Endothelial cell (in vitro differentiated cells): ENCODE results near the gene CCL15. TPM values are rescaled to one million over a fixed set of nuclear protein-coding genes. Genes with fewer than 3 reads are reported as not detected.

ENCODE experiments used
- DNase-seq: peaks from one replicate; pipeline ENCODE4 v3.0.0; 2021; ENCODE audit warnings: low spot score
- H3K27ac Mint-ChIP-seq: one replicate; pipeline ENCODE4 v1.8.0; 2021; ENCODE audit warnings: mixed read lengths, inconsistent platforms; ENCODE audit not compliant: unreplicated experiment
- H3K27me3 Mint-ChIP-seq: one replicate; pipeline ENCODE4 v1.8.0; 2021; ENCODE audit warnings: mild to moderate bottlenecking, moderate library complexity, mixed read lengths, inconsistent platforms; ENCODE audit not compliant: unreplicated experiment
- H3K36me3 Mint-ChIP-seq: one replicate; pipeline ENCODE4 v1.8.0; 2021; ENCODE audit warnings: mild to moderate bottlenecking, low read depth, mixed read lengths, inconsistent platforms; ENCODE audit not compliant: unreplicated experiment
- H3K4me1 Mint-ChIP-seq: one replicate; pipeline ENCODE4 v1.8.0; 2021; ENCODE audit warnings: mild to moderate bottlenecking, mixed read lengths, inconsistent platforms; ENCODE audit not compliant: unreplicated experiment
- H3K4me3 Mint-ChIP-seq: one replicate; pipeline ENCODE4 v1.8.0; 2021; ENCODE audit warnings: mild to moderate bottlenecking, mixed read lengths, inconsistent platforms; ENCODE audit not compliant: unreplicated experiment
- H3K9me3 Mint-ChIP-seq: one replicate; pipeline ENCODE4 v1.8.0; 2021; ENCODE audit warnings: mixed read lengths, inconsistent platforms; ENCODE audit not compliant: unreplicated experiment
- CTCF ChIP-seq: fragments of 200-600 bp; sonication (generic); IDR thresholded peaks from one replicate; pipeline ENCODE4 v1.5.0; 2021; ENCODE audit warnings: antibody characterized with exemption; ENCODE audit not compliant: unreplicated experiment
- total RNA-seq: library from RNA; stranded (reverse); fragmentation: NEBNext Ultra II Directional; extraction: Animal tissue kit (Norgen Biotek cat#: 25700); gene quantifications from one replicate; pipeline ENCODE4 v1.2.1, GENCODE V29; 2021; ENCODE audit not compliant: unreplicated experiment

Gene CCL15
- total RNA-seq, 1 donor from 2014 or later = not detected

GRCh38 chr17:35949401-35949800 is 52.0 kb downstream of the CCL15 start:
- DNase-seq = no peak
- TF ChIP-seq CTCF = no peak
- Mint-ChIP-seq H3K4me1 (no peaks in the 10 kb centered on the region), H3K36me3 (no peaks in the 10 kb centered on the region), H3K4me3 (no peak overlapping the region), H3K9me3 (no peaks in the 10 kb centered on the region), H3K27ac (no peak overlapping the region), H3K27me3 (peaks cover 2% of the 10 kb centered on the region)

- no peak for TF ChIP-seq CTCF
- Mint-ChIP-seq H3K4me3 (no peak overlapping the region), H3K4me1 (no peaks in the 10 kb centered on the region), H3K27me3 (peaks cover 2% of the 10 kb centered on the region), H3K27ac (no peak overlapping the region), H3K9me3 (no peaks in the 10 kb centered on the region), H3K36me3 (no peaks in the 10 kb centered on the region)
- DNase-seq = no peak
Measured at GRCh38 chr17:35948092-35948491, 53.3 kb downstream of the CCL15 start.

Other genes starting within 250 kb of the CCL15 start
- 0.10 TPM for gene GAS2L2, start 248.3 kb downstream of the CCL15 start, total RNA-seq
- 0.90 TPM for gene C17orf50, start 240.7 kb downstream of the CCL15 start, total RNA-seq
- 10.6 TPM for gene MMP28, start 205.9 kb downstream of the CCL15 start, total RNA-seq
- 188 TPM for gene TAF15, start 192.1 kb downstream of the CCL15 start, total RNA-seq
- not detected for gene HEATR9, start 132.7 kb downstream of the CCL15 start, total RNA-seq
- gene CCL5, start 121.2 kb downstream of the CCL15 start, total RNA-seq = not detected
- 0.67 TPM for gene RDM1, start 70.8 kb downstream of the CCL15 start, total RNA-seq
- gene LYZL6, start 57.8 kb downstream of the CCL15 start, total RNA-seq = not detected
- gene CCL16, start 20.1 kb downstream of the CCL15 start, total RNA-seq = not detected
- not detected for gene CCL14, start 14.8 kb downstream of the CCL15 start, total RNA-seq
- gene CCL23, start 16.4 kb upstream of the CCL15 start, total RNA-seq = not detected
- gene CCL18, start 62.7 kb upstream of the CCL15 start, total RNA-seq = not detected
- not detected for gene CCL3, start 88.6 kb upstream of the CCL15 start, total RNA-seq
- not detected for gene CCL4, start 102.3 kb upstream of the CCL15 start, total RNA-seq
- gene TBC1D3B, start 175.1 kb upstream of the CCL15 start, total RNA-seq = 8.9 TPM
- 4.0 TPM for gene CCL3L1, start 195.2 kb upstream of the CCL15 start, total RNA-seq
- gene CCL4L2, start 209.5 kb upstream of the CCL15 start, total RNA-seq = not detected